SK-N-MC (cell line): ENCODE data around the gene OTUD5.

Source experiments
- EZH2 ChIP-seq: fragments of 200-600 bp; sonication (generic); IDR thresholded peaks from one replicate; pipeline ENCODE4 v1.6.1; 2017; ENCODE audit warnings: antibody characterized with exemption
- POLR2AphosphoS5 ChIP-seq: IDR thresholded peaks from 2 replicates; pipeline ENCODE4 v1.6.1; 2012; ENCODE audit warnings: mild to moderate bottlenecking, low read depth, low read length, borderline replicate concordance

- TF ChIP-seq POLR2AphosphoS5, result no peak
- TF ChIP-seq EZH2, result no peak
These were observed 38.0 kb downstream of the OTUD5 start for GRCh38 chrX:48919360-48919841.
